ENCODE results near the gene ASB13. TPM values are rescaled to one million over a fixed set of nuclear protein-coding genes. Genes with fewer than 3 reads are reported as not detected.

Gene ASB13
- total RNA-seq, 1 experiment from 2014 or later, result 18.4 TPM

DNA sequence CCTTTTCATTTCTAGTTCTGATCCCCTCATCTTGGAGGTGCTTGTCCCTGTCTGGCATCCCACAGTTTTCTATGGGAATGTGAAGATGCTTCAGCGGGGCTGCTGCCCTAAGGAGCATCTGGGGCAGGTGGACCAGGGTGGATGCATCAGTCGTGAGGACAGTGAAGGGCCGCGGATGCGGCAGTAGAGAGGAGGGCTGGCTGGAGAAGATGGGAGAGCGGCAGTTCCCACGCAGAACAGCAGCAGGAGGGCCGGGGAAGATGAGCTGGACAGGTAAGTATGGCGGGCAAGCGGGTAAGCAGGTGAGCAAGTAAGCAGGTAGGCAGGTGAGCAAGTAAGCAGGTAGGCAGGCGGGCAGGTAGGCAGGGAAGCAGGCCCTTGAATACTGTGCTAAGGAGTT is 48.9 kb downstream of the ASB13 start:
- H3K36me3 ChIP-seq (ENCODE audit: control insufficient read depth, insufficient read depth, low read length), result no peaks in the 10 kb centered on the region
- H3K4me1 ChIP-seq (ENCODE audit: control insufficient read depth, insufficient read depth, low read length), result no peaks in the 10 kb centered on the region
- no peak for TF ChIP-seq CTCF (IDR thresholded peaks at IDR 0.05)
- TF ChIP-seq POLR2AphosphoS5 (IDR thresholded peaks at IDR 0.05; ENCODE audit: low read depth, low read length), result no peak
- TF ChIP-seq TCF7L2 (IDR thresholded peaks at IDR 0.05; ENCODE audit: low read depth, low read length), result no peak
- TF ChIP-seq REST (IDR thresholded peaks at IDR 0.05; ENCODE audit: insufficient read depth in 1 of 2, low read depth in 2 of 2, low read length in 1 of 2), result no peak
- TF ChIP-seq SIN3A (IDR thresholded peaks at IDR 0.05; ENCODE audit: borderline replicate concordance, insufficient read depth, low read depth, low read length), result no peak
- H3K27ac ChIP-seq (ENCODE audit: low read length), result no peak overlapping the region
- POLR2A ChIA-PET, result no interaction called here
- in situ Hi-C loops (cut with HindIII; ENCODE audit: low pct_unique_long_range_greater_than_20kb, low sequenced_read_pairs) (no loop called here), intact Hi-C loops (cut with micrococcal nuclease; ENCODE audit: unreplicated experiment) (no loop called here)
- no peaks in the 10 kb centered on the region for H3K27me3 ChIP-seq (ENCODE audit: control insufficient read depth, insufficient read depth, low read length)
- ATAC-seq (no peak), DNase-seq (ENCODE audit: low read depth, low spot score) (no peak)
- no TSS peak for BruUV-seq (replicated peaks)
- CTCF ChIA-PET, result no interaction called here
- H3K9me3 ChIP-seq (ENCODE audit: control insufficient read depth, insufficient read depth, low read depth, low read length), result no peaks in the 10 kb centered on the region
- no peak overlapping the region for H3K4me3 ChIP-seq (ENCODE audit: low read depth in 2 of 2, low read length in 2 of 2)

- H3K4me1 ChIP-seq (ENCODE audit: control insufficient read depth, insufficient read depth, low read length), result no peaks in the 10 kb centered on the region
- no peaks in the 10 kb centered on the region for H3K27me3 ChIP-seq (ENCODE audit: control insufficient read depth, insufficient read depth, low read length)
- intact Hi-C loops (cut with micrococcal nuclease; ENCODE audit: unreplicated experiment), result no loop called here
- no peaks in the 10 kb centered on the region for H3K9me3 ChIP-seq (ENCODE audit: control insufficient read depth, insufficient read depth, low read depth, low read length)
- DNase-seq (ENCODE audit: low read depth, low spot score) (no peak), ATAC-seq (no peak)
- no TSS peak for BruUV-seq (replicated peaks)
- TF ChIP-seq CTCF (IDR thresholded peaks at IDR 0.05), result no peak
- no peak for TF ChIP-seq SIN3A (IDR thresholded peaks at IDR 0.05; ENCODE audit: borderline replicate concordance, insufficient read depth, low read depth, low read length)
- no peak for TF ChIP-seq TCF7L2 (IDR thresholded peaks at IDR 0.05; ENCODE audit: low read depth, low read length)
- TF ChIP-seq REST (IDR thresholded peaks at IDR 0.05; ENCODE audit: insufficient read depth in 1 of 2, low read depth in 2 of 2, low read length in 1 of 2), result no peak
- no peak for TF ChIP-seq POLR2AphosphoS5 (IDR thresholded peaks at IDR 0.05; ENCODE audit: low read depth, low read length)
- H3K36me3 ChIP-seq (ENCODE audit: control insufficient read depth, insufficient read depth, low read length), result no peaks in the 10 kb centered on the region
- CTCF ChIA-PET, result no interaction called here
- H3K27ac ChIP-seq (ENCODE audit: low read length), result no peak overlapping the region
- POLR2A ChIA-PET, result no interaction called here
- in situ Hi-C loops (cut with HindIII; ENCODE audit: low pct_unique_long_range_greater_than_20kb, low sequenced_read_pairs), result no loop called here
- no peak overlapping the region for H3K4me3 ChIP-seq (ENCODE audit: low read depth in 2 of 2, low read length in 2 of 2)
Measured at GRCh38 chr10:5616836-5617235, 49.6 kb downstream of the ASB13 start.
